AG10803 (cell line): ENCODE data around the gene ITSN1.

Experiments
- DNase-seq: peaks from one replicate; pipeline ENCODE4 v3.0.0; 2010; ENCODE audit warnings: low read depth
- H3K4me3 ChIP-seq: 2 replicates; pipeline ENCODE4 v1.5.1; 2011; ENCODE audit warnings: mild to moderate bottlenecking, low read length, control low read depth
- TF ChIP-seq, protein P1 (sequence below): conservative IDR thresholded peaks from 2 replicates; pipeline ENCODE4 v1.5.1; 2011; ENCODE audit warnings: mild to moderate bottlenecking, low read length, control low read depth, inconsistent platforms

ITSN1 gene

DNA sequence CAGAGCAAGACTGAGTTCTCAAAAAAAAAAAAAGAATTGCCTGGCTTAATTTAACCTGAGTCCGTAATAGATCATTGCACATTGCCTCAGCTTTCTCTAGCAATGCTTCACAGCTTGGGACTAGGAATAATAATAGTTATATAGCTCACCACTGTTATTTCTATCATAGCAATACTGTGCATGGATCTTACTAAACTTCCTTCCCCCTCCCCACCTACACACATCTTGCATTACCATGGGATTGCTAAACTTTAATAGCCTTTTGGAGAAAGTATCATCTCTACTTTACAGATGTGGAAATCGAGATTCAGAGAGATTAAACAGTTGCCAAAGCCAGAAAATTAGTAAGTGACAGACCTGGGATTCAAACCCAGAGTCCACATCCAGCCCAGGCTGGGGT lies 173.9 kb downstream of the ITSN1 start:
- H3K4me3 ChIP-seq = no peak overlapping the region
- TF ChIP-seq, protein P1, sequence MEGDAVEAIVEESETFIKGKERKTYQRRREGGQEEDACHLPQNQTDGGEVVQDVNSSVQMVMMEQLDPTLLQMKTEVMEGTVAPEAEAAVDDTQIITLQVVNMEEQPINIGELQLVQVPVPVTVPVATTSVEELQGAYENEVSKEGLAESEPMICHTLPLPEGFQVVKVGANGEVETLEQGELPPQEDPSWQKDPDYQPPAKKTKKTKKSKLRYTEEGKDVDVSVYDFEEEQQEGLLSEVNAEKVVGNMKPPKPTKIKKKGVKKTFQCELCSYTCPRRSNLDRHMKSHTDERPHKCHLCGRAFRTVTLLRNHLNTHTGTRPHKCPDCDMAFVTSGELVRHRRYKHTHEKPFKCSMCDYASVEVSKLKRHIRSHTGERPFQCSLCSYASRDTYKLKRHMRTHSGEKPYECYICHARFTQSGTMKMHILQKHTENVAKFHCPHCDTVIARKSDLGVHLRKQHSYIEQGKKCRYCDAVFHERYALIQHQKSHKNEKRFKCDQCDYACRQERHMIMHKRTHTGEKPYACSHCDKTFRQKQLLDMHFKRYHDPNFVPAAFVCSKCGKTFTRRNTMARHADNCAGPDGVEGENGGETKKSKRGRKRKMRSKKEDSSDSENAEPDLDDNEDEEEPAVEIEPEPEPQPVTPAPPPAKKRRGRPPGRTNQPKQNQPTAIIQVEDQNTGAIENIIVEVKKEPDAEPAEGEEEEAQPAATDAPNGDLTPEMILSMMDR = no peak
- no peak for DNase-seq

DNA sequence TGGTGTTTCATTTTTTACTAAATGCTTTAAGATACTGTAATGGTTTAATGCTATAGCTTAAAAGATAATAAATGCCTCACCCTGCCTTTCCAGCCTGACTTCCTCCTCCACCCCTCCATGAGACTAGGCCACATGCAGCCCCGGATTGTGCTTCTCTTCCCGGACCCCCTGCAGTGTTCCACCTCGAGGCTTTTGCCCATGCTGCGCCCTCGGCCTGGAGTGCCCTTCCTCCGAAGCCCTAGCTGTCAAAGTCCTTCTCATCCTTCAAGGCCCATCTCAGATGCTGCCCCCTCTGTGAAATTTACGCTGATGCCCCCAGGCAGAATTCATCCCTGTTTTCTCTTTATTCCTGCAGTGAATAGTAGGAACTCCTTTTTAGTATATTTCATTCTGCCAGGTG lies 174.8 kb downstream of the ITSN1 start:
- no peak for DNase-seq
- TF ChIP-seq, protein P1 = no peak
- no peak overlapping the region for H3K4me3 ChIP-seq

DNA sequence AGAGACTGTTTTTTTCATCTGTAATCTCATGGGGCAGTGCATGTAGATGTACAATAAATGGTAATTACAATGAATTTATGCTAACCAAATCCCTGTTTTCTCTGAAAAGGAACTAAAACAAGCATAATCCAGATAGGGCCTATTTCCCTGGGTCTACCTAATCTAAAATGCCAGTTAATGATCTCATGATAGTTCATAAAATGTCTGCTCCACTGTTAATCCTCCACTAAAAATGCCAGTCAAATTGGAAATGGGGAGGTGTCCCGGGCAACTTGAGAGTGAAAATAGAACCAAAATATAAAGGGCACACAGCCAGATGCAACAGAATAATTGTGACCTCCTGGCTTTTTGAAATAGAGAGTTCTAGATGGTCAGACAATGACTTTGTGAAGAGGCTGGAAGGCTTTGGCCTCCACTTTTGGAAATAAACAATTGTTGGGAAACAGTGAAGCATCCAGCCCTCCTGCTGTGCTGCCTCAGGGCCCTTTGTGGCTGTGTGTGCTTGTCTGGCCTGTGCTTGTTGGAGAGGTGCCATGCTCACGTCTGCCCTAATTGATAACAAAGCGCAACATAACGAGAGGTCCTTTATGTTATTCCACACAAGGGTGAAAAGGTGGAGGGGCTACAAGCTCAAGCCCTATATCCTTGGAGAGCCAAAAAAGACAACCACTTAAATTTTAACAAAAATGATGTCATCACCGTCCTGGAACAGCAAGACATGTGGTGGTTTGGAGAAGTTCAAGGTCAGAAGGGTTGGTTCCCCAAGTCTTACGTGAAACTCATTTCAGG lies 175.6 kb downstream of the ITSN1 start:
- DNase-seq = no peak
- no peak overlapping the region for H3K4me3 ChIP-seq
- TF ChIP-seq, protein P1 = no peak

DNA sequence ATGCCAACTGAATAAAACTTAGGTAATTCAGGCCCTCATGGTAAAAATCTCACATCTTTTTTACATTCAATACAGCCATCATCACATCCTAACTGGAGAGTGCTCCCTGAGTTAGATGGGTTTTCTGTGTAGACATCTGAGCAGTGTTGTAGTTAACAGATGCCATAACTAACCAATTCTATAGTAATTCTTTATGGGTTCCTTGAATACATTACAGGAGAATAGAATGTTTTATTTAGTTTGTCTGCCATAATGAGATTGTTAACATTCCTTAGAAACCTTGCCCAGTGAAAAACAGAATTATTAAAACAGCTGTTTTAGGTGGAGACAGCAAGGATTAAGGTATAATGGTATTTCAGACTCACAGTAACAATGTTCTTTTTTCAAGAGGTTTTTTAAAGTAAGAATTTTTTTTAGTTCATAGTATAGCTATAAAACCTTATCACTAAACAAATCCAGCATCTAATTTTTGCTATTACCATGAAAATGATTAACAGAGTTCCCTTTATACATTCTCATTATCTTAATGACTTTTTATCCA lies 178.0 kb downstream of the ITSN1 start:
- H3K4me3 ChIP-seq = no peak overlapping the region
- TF ChIP-seq, protein P1 = no peak

DNA sequence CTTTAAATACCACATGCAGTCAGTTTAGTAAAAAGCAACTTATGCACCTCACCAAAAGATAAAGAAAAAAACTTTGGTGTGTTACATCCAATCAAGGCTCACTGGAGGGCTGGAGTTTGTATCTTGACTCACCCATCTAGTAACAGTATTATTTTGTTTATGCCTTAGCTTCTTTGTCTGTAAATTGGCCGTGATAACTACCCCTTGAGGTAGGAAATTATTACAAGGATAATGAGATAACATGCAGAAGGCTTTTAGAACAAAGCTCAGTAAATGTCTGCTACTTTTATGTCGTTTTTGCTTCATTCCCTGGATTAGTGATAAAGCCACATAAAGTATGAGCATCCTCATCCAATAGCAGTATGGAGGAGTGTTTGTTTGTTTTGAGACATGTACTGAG lies 178.5 kb downstream of the ITSN1 start:
- TF ChIP-seq, protein P1 = no peak
- DNase-seq = no peak
- H3K4me3 ChIP-seq = no peak overlapping the region

More for the DNA sequence above, 178.0 kb downstream of the ITSN1 start:
- DNase-seq = peak; percentile 25

DNA sequence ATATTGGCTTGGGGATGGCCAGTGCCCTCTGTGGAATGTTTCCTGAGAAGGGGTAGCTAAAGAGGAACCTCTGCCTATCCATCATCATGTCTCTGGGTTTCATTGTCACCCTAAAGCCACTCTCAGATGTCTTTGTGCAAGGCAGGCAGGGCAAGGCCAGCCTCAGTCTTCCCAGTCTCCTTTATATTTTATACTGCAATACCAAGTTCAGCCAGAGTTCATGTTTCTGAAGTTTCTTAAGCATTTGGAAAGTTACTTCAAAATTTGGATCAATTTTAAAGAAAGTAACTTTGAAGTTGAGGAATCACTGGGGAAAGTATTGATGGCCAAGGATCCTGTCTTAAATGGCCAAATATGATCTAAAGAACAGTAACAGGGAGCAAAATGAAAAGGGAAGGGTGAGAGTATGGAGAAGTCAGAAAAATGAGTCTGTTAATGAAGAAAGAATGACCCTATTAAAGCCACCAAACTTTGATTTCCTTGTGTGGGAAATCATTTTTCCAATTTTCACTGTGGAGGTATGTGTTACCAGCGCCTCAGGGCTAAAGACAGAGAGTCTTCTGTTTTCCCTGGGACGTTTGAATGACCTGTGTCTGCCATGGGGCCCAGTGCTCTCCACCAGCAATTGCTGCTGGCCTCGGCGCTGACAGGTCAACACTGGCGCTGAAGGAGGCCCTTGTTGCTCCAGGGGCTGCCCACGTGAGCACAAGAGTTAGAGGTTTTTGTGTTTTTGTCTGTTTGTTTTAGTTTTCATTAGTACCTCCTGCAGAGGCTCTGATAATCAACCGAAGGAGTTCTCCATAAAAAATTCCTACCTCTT lies 179.4 kb downstream of the ITSN1 start:
- H3K4me3 ChIP-seq = no peak overlapping the region
- DNase-seq = no peak
- TF ChIP-seq, protein P1 = no peak
